Raji (cell line): ENCODE measurements around the gene SEC24D.

Experiments used
- POLR2A ChIP-seq: IDR thresholded peaks from 2 replicates; pipeline ENCODE4 v1.6.1; 2011; ENCODE audit warnings: low read depth, low read length, control low read depth; ENCODE audit not compliant: insufficient read depth

SEC24D gene

DNA sequence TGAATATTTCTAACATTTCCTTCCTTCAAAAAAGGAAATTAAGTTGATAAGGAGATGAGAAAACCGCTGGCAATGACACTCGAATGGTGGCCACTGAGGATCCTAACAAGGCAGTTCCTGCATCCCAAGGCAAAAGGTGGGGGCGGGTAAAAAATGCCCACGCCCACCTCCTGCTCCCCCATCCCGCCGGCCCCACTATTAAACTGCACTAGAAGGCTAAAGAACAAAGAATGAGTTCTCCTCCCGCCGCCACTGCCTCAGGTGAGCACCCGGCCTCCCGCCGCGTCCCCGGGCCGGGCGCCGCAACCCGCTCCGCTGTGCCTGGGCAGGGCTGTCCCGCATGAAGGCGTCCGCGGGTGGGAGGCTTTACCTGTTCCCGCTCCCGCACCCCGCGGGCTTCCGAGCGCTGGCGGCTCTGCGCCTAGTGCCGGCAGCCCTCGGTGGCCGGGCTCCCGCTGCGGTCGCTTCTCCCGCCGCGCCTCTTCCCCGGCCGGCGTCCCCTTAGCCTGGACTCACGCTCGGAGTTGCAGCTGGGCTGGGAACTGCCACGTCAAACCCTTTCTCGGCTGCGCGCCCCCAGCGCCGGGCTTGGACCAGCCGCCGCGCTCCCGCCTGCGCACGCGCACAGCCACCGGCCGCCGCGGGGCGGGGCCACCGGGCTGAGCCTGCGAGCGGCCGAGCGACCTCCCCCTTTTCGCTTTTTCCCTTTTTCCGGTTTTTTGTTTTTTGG lies at the start of gene SEC24D:
Gene SEC24D (minus strand): TSS at position 556 of the 730 bp plus-strand sequence. CDS start 2,430 bp downstream, outside the sequence.
- TF ChIP-seq POLR2A = peak; percentile 64

DNA sequence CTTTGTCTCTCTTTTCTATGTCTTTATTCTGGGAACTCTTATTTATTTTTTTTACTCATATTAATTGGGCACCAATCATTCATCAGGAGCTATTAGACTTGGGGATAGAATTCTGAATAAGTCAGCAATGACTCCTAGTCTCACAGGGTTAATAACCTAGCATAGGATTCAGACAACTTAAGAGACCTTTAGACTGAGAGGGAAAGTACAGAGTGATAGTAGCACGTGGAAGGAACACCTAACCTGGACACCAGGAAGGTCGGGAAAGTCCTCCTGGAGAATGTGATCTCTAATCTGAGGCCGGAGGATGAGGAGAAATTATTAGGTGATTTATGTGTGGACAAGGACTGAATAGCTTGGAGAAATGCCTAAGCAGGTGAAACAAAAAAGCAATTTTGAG lies 48.8 kb upstream of the SEC24D start:
- no peak for TF ChIP-seq POLR2A

DNA sequence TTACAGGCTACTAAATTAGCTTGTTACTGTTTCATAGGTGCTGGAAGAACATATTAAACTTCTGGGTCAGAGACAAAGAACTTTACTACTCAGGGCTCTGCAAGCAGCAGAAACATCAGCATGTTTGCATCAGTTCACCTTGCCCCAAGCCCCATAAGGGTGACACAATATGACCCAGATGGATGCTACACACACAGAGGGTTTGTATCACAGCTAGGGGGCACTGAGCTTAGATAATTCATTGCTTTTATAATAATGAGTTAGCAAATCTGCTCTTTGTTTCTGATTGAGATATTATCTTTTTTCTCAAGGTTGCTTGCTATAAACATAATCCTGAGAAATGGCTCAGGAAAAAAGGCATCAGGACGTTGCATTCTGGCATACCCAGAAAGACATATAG lies 47.9 kb upstream of the SEC24D start:
- TF ChIP-seq POLR2A = no peak

DNA sequence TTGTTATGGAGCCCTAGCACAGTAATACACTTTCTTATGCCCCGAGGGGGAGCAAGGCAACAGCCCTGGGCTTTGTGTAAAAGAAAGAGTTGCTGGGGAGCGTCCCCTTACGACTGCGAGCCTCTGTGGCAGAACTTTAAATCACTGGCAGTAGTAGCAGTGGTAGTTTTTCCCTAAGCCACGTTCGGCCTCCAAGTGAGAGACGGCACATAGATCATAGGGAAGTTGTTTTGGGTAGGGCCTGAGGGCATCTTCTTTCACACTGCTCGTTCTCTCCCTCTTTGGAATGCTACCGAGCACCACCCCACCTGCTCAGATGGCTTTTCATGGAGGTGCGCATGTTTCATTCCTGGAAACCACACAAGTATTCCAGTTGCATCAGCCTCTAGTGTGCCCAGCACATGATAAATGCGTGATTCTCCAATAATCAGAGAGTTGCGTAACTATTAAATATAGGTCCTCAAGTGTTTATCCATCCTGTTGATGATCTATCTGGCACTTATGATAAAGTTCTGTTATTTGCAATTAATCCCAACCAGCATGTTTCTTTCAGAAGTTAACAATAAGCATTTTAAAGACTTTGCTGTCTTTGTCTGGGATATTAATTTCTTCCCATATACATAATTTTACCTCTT lies 45.7 kb upstream of the SEC24D start:
- TF ChIP-seq POLR2A = no peak

- no peak for TF ChIP-seq POLR2A
These were observed 43.5 kb upstream of the SEC24D start for GRCh38 chr4:118879409-118879808.

- no peak for TF ChIP-seq POLR2A
These were observed 41.9 kb upstream of the SEC24D start for GRCh38 chr4:118877797-118878196.

GRCh38 chr4:118872181-118872580 lies 36.3 kb upstream of the SEC24D start:
- no peak for TF ChIP-seq POLR2A

- TF ChIP-seq POLR2A = no peak
These were observed 33.9 kb upstream of the SEC24D start for GRCh38 chr4:118869808-118870342.

DNA sequence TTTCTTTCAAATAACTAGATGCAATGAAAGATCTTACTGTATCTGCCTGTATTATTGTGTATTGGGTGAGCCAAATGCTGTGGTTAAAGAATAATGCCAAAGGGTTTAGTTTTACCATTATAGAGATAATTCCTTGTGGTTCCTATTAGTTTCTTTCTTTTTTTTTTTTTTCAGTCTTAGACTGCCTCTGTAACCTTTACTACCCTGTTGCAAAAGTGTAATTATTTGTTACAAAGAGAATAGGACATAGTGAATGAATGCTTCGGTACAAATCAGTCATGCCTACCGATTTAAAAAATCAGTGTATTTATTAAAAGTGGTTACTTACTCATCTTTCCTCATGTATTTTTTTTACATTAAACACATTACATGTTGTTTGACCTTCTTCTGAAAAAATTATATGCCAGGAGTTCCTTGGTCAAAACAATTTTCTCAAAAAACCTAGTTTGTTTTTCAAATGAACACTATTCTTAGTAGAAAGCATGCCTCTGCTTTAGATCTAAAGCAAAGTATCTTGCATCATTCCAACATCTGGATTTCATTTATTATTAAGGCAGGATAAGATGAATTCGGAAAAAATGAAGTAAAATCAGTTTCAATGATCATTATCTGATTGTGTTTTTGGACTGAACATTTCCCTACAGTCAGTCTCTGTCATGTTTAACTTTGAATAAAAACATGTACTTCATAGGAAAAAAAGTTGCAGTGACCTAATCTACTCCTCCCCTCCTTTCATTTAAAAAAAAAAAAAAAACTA lies 31.6 kb upstream of the SEC24D start:
- no peak for TF ChIP-seq POLR2A

- TF ChIP-seq POLR2A = no peak
These were observed 30.5 kb upstream of the SEC24D start for GRCh38 chr4:118866442-118866841.

- TF ChIP-seq POLR2A = no peak
These were observed 29.3 kb upstream of the SEC24D start for GRCh38 chr4:118865091-118865708.

GRCh38 chr4:118858779-118859178 lies 22.9 kb upstream of the SEC24D start:
- TF ChIP-seq POLR2A = no peak

DNA sequence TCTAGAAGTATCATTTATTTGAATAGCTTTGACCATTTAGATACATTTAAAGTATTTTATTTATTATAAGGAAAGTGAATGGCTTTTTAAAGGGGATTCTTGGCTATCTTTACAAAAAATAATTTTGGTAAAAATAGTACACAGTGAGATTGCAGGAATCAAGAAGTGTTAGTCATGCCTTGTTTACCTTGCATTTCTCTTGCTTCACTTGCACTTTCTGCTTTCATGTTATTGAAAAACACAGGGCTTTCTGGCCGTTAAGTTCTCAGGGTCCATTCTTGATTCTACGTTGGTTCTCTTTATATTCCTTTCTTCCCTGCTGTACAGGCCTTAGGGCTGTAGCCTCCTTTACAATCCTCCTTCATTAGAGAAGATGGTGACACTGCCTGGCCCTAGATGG lies 21.8 kb upstream of the SEC24D start:
- no peak for TF ChIP-seq POLR2A

- TF ChIP-seq POLR2A = no peak
These were observed 14.7 kb upstream of the SEC24D start for GRCh38 chr4:118850488-118851173.
